SK-N-SH treated with all-trans-retinoic acid at 6 μM for 48 hours (cell line): ENCODE data around the gene PIK3CB.

ENCODE experiments used
- CREB5 ChIP-seq: fragments of 250-450 bp; sonication (Bioruptor Pico); IDR thresholded peaks from 2 replicates; pipeline ENCODE4 v1.5.1; 2020; ENCODE audit warnings: low read depth, mild to moderate bottlenecking, moderate library complexity
- ESRRG ChIP-seq: fragments of 250-450 bp; sonication (Bioruptor Pico); IDR thresholded peaks from 2 replicates; pipeline ENCODE4 v1.6.1; 2021; ENCODE audit warnings: mild to moderate bottlenecking
- GLIS3 ChIP-seq: fragments of 250-450 bp; sonication (Bioruptor Pico); IDR thresholded peaks from 2 replicates; pipeline ENCODE4 v1.5.0; 2020; ENCODE audit warnings: mild to moderate bottlenecking, moderate library complexity
- ISL1 ChIP-seq: fragments of 250-450 bp; sonication (Bioruptor Pico); IDR thresholded peaks from 2 replicates; pipeline ENCODE4 v2.1.2; 2022; ENCODE audit warnings: mild to moderate bottlenecking, moderate library complexity
- PATZ1 ChIP-seq: fragments of 250-450 bp; sonication (Bioruptor Pico); IDR thresholded peaks from 2 replicates; pipeline ENCODE4 v1.8.0; 2020; ENCODE audit warnings: mild to moderate bottlenecking, moderate library complexity, borderline replicate concordance
- PPARA ChIP-seq: fragments of 250-450 bp; sonication (Bioruptor Pico); IDR thresholded peaks from 2 replicates; pipeline ENCODE4 v1.5.0; 2020; ENCODE audit warnings: mild to moderate bottlenecking, borderline replicate concordance
- RARB ChIP-seq: fragments of 250-450 bp; sonication (Bioruptor Pico); IDR thresholded peaks from 2 replicates; pipeline ENCODE4 v1.8.0; 2021; ENCODE audit warnings: mild to moderate bottlenecking, moderate library complexity
- SNAI2 ChIP-seq: fragments of 250-450 bp; sonication (Bioruptor Pico); IDR thresholded peaks from 2 replicates; pipeline ENCODE4 v1.5.0; 2020; ENCODE audit warnings: mild to moderate bottlenecking, moderate library complexity
- TCF4 ChIP-seq: fragments of 250-450 bp; sonication (Bioruptor Pico); IDR thresholded peaks from 2 replicates; pipeline ENCODE4 v1.8.0; 2021; ENCODE audit warnings: mild to moderate bottlenecking, moderate library complexity, borderline replicate concordance
- ZC3H10 ChIP-seq: fragments of 250-450 bp; sonication (Bioruptor Pico); IDR thresholded peaks from 2 replicates; pipeline ENCODE4 v1.5.1; 2021; ENCODE audit warnings: mild to moderate bottlenecking, moderate library complexity
- ZFP30 ChIP-seq: fragments of 450-650 bp; formaldehyde crosslinking; IDR thresholded peaks from 2 replicates; pipeline ENCODE4 v1.5.0; 2022; ENCODE audit warnings: mild to moderate bottlenecking, moderate library complexity
- TF ChIP-seq, protein P1 (sequence below): fragments of 250-450 bp; sonication (Bioruptor Pico); IDR thresholded peaks from 2 replicates; pipeline ENCODE4 v1.5.0; 2020; ENCODE audit warnings: mild to moderate bottlenecking, moderate library complexity
- TF ChIP-seq, protein P2 (sequence below): fragments of 250-450 bp; sonication (Bioruptor Pico); IDR thresholded peaks from 2 replicates; pipeline ENCODE4 v1.5.1; 2021; ENCODE audit warnings: mild to moderate bottlenecking, moderate library complexity

DNA sequence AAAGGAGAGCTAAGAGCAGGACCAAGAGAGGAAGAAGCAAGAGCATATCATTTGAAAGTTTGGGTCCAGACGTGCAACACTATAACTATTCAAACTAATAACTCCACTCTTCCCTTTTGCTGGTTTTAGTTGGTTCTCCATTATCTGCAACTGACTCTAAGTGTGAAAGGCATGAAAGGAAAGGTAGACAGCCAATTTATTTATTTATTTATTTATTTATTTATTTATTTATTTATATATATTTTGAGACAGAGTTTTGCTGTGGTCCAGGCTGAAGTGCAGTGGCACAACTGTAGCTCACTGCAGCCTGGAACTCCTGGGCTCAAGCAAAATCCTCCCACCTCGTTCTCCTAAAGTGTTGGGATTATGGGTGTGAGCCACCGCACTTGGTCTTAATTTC lies 22.1 kb upstream of the PIK3CB start:
- TF ChIP-seq ISL1 (CRISPR knock-in tag) (no peak), PATZ1 (CRISPR knock-in tag) (no peak), RARB (no peak), TCF4 (CRISPR knock-in tag) (no peak), ESRRG (CRISPR knock-in tag) (no peak), ZFP30 (CRISPR knock-in tag) (no peak), GLIS3 (CRISPR knock-in tag) (no peak), CREB5 (no peak), ZC3H10 (CRISPR knock-in tag) (no peak), SNAI2 (no peak), PPARA (no peak)
- TF ChIP-seq, protein P1, sequence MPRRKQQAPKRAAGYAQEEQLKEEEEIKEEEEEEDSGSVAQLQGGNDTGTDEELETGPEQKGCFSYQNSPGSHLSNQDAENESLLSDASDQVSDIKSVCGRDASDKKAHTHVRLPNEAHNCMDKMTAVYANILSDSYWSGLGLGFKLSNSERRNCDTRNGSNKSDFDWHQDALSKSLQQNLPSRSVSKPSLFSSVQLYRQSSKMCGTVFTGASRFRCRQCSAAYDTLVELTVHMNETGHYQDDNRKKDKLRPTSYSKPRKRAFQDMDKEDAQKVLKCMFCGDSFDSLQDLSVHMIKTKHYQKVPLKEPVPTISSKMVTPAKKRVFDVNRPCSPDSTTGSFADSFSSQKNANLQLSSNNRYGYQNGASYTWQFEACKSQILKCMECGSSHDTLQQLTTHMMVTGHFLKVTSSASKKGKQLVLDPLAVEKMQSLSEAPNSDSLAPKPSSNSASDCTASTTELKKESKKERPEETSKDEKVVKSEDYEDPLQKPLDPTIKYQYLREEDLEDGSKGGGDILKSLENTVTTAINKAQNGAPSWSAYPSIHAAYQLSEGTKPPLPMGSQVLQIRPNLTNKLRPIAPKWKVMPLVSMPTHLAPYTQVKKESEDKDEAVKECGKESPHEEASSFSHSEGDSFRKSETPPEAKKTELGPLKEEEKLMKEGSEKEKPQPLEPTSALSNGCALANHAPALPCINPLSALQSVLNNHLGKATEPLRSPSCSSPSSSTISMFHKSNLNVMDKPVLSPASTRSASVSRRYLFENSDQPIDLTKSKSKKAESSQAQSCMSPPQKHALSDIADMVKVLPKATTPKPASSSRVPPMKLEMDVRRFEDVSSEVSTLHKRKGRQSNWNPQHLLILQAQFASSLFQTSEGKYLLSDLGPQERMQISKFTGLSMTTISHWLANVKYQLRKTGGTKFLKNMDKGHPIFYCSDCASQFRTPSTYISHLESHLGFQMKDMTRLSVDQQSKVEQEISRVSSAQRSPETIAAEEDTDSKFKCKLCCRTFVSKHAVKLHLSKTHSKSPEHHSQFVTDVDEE (CRISPR knock-in tag) = no peak
- TF ChIP-seq, protein P2, sequence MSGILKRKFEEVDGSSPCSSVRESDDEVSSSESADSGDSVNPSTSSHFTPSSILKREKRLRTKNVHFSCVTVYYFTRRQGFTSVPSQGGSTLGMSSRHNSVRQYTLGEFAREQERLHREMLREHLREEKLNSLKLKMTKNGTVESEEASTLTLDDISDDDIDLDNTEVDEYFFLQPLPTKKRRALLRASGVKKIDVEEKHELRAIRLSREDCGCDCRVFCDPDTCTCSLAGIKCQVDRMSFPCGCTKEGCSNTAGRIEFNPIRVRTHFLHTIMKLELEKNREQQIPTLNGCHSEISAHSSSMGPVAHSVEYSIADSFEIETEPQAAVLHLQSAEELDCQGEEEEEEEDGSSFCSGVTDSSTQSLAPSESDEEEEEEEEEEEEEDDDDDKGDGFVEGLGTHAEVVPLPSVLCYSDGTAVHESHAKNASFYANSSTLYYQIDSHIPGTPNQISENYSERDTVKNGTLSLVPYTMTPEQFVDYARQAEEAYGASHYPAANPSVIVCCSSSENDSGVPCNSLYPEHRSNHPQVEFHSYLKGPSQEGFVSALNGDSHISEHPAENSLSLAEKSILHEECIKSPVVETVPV (CRISPR knock-in tag) = no peak
